ENCODE data around the gene NAGA.

NAGA gene

DNA sequence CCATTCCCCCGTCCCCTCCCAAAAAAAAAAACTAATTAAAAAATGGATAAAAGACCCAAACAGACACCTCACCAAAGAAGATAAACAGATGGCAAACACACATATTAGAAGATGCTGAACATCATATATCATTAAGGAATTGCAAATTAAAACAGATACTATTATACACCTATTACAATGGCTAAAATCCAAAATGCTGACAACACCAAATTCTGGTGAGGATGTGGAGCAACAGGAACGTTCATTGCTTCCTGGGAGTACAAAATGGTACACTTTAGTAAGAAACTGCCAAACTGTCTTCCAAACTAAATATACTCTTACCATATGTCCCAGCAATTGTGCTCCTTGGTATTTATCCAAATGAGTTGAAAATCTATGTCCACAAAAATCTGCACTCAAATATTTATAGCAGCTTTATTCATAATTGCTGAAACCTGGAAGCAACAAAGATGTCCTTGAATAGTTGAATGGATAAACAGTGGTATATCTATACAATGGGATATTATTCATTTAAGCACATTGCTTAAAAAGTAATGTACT is 19.9 kb downstream of the NAGA start:
- TF ChIP-seq, protein P1, sequence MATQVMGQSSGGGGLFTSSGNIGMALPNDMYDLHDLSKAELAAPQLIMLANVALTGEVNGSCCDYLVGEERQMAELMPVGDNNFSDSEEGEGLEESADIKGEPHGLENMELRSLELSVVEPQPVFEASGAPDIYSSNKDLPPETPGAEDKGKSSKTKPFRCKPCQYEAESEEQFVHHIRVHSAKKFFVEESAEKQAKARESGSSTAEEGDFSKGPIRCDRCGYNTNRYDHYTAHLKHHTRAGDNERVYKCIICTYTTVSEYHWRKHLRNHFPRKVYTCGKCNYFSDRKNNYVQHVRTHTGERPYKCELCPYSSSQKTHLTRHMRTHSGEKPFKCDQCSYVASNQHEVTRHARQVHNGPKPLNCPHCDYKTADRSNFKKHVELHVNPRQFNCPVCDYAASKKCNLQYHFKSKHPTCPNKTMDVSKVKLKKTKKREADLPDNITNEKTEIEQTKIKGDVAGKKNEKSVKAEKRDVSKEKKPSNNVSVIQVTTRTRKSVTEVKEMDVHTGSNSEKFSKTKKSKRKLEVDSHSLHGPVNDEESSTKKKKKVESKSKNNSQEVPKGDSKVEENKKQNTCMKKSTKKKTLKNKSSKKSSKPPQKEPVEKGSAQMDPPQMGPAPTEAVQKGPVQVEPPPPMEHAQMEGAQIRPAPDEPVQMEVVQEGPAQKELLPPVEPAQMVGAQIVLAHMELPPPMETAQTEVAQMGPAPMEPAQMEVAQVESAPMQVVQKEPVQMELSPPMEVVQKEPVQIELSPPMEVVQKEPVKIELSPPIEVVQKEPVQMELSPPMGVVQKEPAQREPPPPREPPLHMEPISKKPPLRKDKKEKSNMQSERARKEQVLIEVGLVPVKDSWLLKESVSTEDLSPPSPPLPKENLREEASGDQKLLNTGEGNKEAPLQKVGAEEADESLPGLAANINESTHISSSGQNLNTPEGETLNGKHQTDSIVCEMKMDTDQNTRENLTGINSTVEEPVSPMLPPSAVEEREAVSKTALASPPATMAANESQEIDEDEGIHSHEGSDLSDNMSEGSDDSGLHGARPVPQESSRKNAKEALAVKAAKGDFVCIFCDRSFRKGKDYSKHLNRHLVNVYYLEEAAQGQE (IDR thresholded peaks at IDR 0.05; ENCODE audit: low read depth), result no peak
- TF ChIP-seq EP300 (IDR thresholded peaks at IDR 0.05; ENCODE audit: borderline replicate concordance) (no peak), NFIC (IDR thresholded peaks at IDR 0.05) (no peak), RAD21 (IDR thresholded peaks at IDR 0.05; ENCODE audit: low read depth) (no peak), TCF12 (IDR thresholded peaks at IDR 0.05; ENCODE audit: low read depth) (no peak), EGR1 (IDR thresholded peaks at IDR 0.05) (no peak), ZBTB7A (IDR thresholded peaks at IDR 0.05; ENCODE audit: low read depth) (no peak), CREB1 (IDR thresholded peaks at IDR 0.05; ENCODE audit: low read depth) (no peak), FOXM1 (IDR thresholded peaks at IDR 0.05; ENCODE audit: borderline replicate concordance, low read depth) (no peak), YY1 (IDR thresholded peaks at IDR 0.05; ENCODE audit: low read depth) (no peak), CEBPB (IDR thresholded peaks at IDR 0.05) (no peak), TAF1 (IDR thresholded peaks at IDR 0.05; ENCODE audit: low read depth) (no peak), TEAD4 (IDR thresholded peaks at IDR 0.05) (no peak)
- TF ChIP-seq, protein P2, sequence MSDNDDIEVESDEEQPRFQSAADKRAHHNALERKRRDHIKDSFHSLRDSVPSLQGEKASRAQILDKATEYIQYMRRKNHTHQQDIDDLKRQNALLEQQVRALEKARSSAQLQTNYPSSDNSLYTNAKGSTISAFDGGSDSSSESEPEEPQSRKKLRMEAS (IDR thresholded peaks at IDR 0.05), result no peak
- TF ChIP-seq, protein P3, sequence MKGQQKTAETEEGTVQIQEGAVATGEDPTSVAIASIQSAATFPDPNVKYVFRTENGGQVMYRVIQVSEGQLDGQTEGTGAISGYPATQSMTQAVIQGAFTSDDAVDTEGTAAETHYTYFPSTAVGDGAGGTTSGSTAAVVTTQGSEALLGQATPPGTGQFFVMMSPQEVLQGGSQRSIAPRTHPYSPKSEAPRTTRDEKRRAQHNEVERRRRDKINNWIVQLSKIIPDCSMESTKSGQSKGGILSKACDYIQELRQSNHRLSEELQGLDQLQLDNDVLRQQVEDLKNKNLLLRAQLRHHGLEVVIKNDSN (IDR thresholded peaks at IDR 0.05), result no peak

DNA sequence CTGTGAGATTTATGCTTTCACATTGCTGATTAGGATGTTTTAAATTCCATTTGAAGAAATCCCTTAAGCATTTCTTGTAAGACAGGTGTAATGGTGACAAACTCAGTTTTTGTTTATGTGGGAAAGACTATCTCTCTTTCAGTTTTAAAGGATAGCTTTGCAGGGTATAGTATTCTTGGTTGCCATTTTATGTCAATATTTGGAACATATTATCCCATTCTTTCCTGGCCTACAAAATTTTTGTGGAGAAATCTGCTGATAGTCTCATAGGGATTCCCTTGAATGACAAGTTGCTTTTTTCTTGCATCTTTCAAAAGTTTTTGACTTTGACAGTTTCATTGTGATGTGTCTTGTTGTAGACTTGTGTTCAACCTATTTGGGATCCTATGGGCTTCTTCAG is 28.8 kb downstream of the NAGA start:
- no peak for TF ChIP-seq NFIC (IDR thresholded peaks at IDR 0.05)
- TF ChIP-seq CEBPB (IDR thresholded peaks at IDR 0.05), result no peak
- no peak for TF ChIP-seq TCF12 (IDR thresholded peaks at IDR 0.05; ENCODE audit: low read depth)
- TF ChIP-seq, protein P2 (IDR thresholded peaks at IDR 0.05), result no peak
- TF ChIP-seq EGR1 (IDR thresholded peaks at IDR 0.05), result no peak
- TF ChIP-seq EP300 (IDR thresholded peaks at IDR 0.05; ENCODE audit: borderline replicate concordance), result no peak
- no peak for TF ChIP-seq TAF1 (IDR thresholded peaks at IDR 0.05; ENCODE audit: low read depth)

DNA sequence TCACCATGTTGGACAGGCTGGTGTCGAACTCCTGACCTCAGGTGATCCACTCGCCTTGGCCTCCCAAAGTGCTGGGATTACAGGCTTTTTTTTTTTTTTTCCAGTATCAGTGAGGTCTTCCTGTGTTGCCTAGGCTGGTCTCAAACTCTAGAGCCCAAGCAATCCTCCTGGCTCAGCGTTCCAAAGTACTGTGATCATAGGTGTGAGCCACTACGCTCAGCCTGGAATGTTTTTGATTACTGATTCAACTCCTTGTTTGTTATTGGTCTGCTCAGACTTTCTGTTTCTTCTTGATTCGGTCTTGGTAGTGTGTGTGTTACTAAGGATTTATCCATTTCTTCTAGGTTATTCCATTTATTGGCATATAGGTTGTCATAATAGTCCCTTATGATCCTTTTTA is 31.3 kb downstream of the NAGA start:
- TF ChIP-seq CEBPB (IDR thresholded peaks at IDR 0.05) (no peak), TAF1 (IDR thresholded peaks at IDR 0.05; ENCODE audit: low read depth) (no peak), FOXM1 (IDR thresholded peaks at IDR 0.05; ENCODE audit: borderline replicate concordance, low read depth) (no peak), TCF12 (IDR thresholded peaks at IDR 0.05; ENCODE audit: low read depth) (no peak), EP300 (IDR thresholded peaks at IDR 0.05; ENCODE audit: borderline replicate concordance) (no peak), TEAD4 (IDR thresholded peaks at IDR 0.05) (no peak), CREB1 (IDR thresholded peaks at IDR 0.05; ENCODE audit: low read depth) (no peak), NFIC (IDR thresholded peaks at IDR 0.05) (no peak), EGR1 (IDR thresholded peaks at IDR 0.05) (no peak), YY1 (IDR thresholded peaks at IDR 0.05; ENCODE audit: low read depth) (no peak), ZBTB7A (IDR thresholded peaks at IDR 0.05; ENCODE audit: low read depth) (no peak)
- TF ChIP-seq, protein P3 (IDR thresholded peaks at IDR 0.05), result no peak
- TF ChIP-seq, protein P2 (IDR thresholded peaks at IDR 0.05), result no peak

DNA sequence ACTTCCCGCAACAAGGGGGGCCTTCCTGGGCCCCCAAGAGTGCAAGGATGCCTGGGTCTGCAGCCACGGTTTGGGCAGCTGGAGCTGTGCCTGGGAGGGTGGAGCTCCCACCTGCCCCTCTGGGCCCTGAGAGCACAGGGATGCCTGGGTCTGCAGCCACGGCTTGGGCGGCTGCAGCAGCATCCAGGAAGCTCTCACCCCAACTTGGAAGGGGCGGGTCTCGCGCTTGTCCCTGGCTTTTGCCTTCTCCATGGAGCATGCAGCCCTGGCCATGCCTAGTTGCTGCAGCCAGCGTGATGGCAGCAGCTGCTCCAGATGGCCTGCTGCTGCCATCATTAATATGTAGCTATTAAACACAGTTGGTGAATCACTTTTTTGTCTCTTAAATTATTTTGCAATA is 35.4 kb downstream of the NAGA start:
- TF ChIP-seq NFIC (IDR thresholded peaks at IDR 0.05), result no peak
- no peak for TF ChIP-seq YY1 (IDR thresholded peaks at IDR 0.05; ENCODE audit: low read depth)

DNA sequence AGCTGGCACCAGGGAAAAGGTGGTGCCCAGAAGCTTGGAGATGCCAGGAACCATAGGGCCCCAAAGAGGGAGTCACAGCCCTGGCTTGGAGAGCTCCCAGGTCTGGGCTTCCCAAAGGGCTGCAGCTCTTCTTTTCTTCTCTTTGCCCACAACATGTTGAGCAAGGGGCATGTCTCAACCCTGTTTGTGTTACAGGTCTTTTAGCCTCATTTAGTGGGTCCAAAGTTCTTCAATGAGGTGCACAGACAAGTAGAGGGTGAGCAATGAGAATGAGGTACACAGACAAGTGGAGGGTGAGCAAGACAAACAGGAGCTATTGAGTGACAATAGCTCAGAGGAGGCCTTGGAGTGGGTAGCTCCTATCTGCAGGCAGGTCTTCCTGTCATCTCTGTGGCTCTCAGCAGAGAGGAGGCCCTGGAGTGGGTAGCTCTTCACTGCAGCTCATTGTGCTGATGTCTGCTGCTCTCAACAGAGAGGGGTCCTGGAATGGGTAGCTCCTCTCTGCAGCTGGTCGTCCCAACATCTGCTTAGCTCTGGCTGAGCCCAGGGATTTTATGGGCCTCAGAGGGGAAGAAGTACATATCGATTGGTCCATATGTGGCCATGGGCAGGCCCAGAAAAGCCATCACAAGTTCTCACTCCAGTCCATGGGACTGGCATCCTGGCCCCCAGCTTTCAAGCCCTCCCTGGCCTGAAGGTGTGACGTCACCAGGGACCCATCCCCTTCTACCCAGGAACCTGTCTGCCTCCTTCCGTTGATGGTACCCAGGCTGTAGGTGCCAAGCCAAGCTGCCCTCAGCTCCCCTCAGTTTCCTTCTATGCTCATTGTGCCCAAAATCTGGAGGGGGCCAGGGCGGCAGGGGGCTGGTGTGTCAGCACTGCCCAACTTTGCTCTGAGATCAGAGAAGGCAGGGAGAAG is 37.1 kb downstream of the NAGA start:
- TF ChIP-seq, protein P1 (IDR thresholded peaks at IDR 0.05; ENCODE audit: low read depth), result no peak
- TF ChIP-seq EGR1 (IDR thresholded peaks at IDR 0.05) (no peak), TEAD4 (IDR thresholded peaks at IDR 0.05) (no peak), ZBTB7A (IDR thresholded peaks at IDR 0.05; ENCODE audit: low read depth) (no peak), RAD21 (IDR thresholded peaks at IDR 0.05; ENCODE audit: low read depth) (no peak), TAF1 (IDR thresholded peaks at IDR 0.05; ENCODE audit: low read depth) (no peak), CEBPB (IDR thresholded peaks at IDR 0.05) (no peak), EP300 (IDR thresholded peaks at IDR 0.05; ENCODE audit: borderline replicate concordance) (no peak), CREB1 (IDR thresholded peaks at IDR 0.05; ENCODE audit: low read depth) (no peak), YY1 (IDR thresholded peaks at IDR 0.05; ENCODE audit: low read depth) (no peak), FOXM1 (IDR thresholded peaks at IDR 0.05; ENCODE audit: borderline replicate concordance, low read depth) (no peak)
- TF ChIP-seq, protein P3 (IDR thresholded peaks at IDR 0.05), result no peak

All from Ishikawa (cell line).